ENCODE results near the gene GLRX5. TPM values are rescaled to one million over a fixed set of nuclear protein-coding genes. Genes with fewer than 3 reads are reported as not detected.

GLRX5 gene
- total and polyA plus RNA-seq, 7 donors: 30.5 to 97.1 (median 55.1) TPM

DNA sequence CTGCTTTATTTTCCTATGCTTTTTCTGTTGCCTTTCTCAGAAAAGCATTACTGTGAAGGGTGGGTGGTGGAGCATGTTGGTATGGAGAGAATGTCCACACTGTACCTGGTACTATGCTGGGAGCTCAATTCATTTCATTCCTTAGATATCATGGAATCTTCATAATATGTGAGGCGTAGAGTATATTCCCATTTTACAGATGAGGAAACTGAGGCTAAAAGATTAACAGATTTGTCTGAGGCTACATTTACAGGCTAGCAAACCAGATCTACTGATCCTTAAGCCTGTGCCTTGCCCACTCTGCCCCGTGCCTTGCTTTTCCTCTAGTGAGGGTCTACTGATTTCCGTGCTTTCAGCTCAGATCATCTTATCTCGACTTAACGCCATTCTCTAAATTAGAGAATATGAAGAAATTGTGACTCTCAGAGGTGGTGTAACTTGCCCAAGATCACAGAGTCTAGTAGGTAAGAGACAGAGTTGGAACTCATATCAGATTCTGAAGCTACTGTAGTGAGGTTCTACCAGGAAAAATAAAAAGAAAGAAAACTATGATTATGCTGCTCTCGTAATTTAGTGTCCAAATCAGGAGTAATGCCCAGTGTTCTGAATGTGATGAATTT lies 5.5 kb downstream of the GLRX5 start:
- no peaks in the 10 kb centered on the region for H3K9me3 ChIP-seq
- 89 to 96% methylated on average over 6 of the region's 6 CpGs for WGBS, 2 donors
- no peak overlapping the region for H3K4me3 ChIP-seq
- H3K36me3 ChIP-seq: peaks cover 0 to 15% (median 0%) of the 10 kb centered on the region in 4 donors
- TF ChIP-seq POLR2A (IDR thresholded peaks at IDR 0.05) (no peak), POLR2AphosphoS5 (IDR thresholded peaks at IDR 0.05) (no peak), EP300 (IDR thresholded peaks at IDR 0.05) (no peak)
- TF ChIP-seq, protein P1, sequence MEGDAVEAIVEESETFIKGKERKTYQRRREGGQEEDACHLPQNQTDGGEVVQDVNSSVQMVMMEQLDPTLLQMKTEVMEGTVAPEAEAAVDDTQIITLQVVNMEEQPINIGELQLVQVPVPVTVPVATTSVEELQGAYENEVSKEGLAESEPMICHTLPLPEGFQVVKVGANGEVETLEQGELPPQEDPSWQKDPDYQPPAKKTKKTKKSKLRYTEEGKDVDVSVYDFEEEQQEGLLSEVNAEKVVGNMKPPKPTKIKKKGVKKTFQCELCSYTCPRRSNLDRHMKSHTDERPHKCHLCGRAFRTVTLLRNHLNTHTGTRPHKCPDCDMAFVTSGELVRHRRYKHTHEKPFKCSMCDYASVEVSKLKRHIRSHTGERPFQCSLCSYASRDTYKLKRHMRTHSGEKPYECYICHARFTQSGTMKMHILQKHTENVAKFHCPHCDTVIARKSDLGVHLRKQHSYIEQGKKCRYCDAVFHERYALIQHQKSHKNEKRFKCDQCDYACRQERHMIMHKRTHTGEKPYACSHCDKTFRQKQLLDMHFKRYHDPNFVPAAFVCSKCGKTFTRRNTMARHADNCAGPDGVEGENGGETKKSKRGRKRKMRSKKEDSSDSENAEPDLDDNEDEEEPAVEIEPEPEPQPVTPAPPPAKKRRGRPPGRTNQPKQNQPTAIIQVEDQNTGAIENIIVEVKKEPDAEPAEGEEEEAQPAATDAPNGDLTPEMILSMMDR (IDR thresholded peaks at IDR 0.05): no peak
- H3K27me3 ChIP-seq: no peaks in the 10 kb centered on the region
- H3K27ac ChIP-seq: no peak overlapping the region
- H3K4me1 ChIP-seq: peaks cover 0 to 25% (median 19%) of the 10 kb centered on the region in 4 donors
- intact Hi-C loops (cut with DNase I): no loop called here
- no peak for DNase-seq

DNA sequence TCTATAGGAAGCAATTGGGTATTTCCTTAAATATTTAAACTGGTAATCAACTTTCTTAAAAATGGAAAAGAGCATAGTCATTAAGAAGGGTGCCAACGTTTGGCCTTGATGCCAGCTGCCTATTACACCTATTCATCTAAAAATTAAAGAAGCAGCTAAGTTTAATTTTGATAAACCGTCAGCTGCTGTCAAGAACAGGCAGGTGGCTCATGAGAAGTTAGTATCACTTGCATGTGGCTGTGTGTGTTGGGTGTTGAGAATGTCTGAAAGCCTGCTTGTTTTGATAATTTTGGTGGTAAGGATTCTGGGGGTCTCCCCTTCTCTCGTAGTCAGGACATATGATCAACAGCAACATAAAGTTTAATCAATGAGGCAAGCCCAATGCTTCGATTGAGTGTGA lies 6.5 kb downstream of the GLRX5 start:
- peaks cover 0 to 15% (median 0%) of the 10 kb centered on the region in 4 donors for H3K36me3 ChIP-seq
- TF ChIP-seq, protein P1 (IDR thresholded peaks at IDR 0.05): no peak
- TF ChIP-seq EP300 (IDR thresholded peaks at IDR 0.05): no peak
- TF ChIP-seq POLR2AphosphoS5 (IDR thresholded peaks at IDR 0.05): no peak
- TF ChIP-seq POLR2A (IDR thresholded peaks at IDR 0.05): no peak
- H3K4me3 ChIP-seq: no peak overlapping the region
- H3K27ac ChIP-seq: no peak overlapping the region
- no peaks in the 10 kb centered on the region for H3K27me3 ChIP-seq
- no peak for DNase-seq
- intact Hi-C loops (cut with DNase I): no loop called here
- H3K4me1 ChIP-seq: peaks cover 0 to 15% (median 10%) of the 10 kb centered on the region in 4 donors
- no peaks in the 10 kb centered on the region for H3K9me3 ChIP-seq
- 70 to 90% methylated on average over 4 of the region's 4 CpGs for WGBS, 2 donors

DNA sequence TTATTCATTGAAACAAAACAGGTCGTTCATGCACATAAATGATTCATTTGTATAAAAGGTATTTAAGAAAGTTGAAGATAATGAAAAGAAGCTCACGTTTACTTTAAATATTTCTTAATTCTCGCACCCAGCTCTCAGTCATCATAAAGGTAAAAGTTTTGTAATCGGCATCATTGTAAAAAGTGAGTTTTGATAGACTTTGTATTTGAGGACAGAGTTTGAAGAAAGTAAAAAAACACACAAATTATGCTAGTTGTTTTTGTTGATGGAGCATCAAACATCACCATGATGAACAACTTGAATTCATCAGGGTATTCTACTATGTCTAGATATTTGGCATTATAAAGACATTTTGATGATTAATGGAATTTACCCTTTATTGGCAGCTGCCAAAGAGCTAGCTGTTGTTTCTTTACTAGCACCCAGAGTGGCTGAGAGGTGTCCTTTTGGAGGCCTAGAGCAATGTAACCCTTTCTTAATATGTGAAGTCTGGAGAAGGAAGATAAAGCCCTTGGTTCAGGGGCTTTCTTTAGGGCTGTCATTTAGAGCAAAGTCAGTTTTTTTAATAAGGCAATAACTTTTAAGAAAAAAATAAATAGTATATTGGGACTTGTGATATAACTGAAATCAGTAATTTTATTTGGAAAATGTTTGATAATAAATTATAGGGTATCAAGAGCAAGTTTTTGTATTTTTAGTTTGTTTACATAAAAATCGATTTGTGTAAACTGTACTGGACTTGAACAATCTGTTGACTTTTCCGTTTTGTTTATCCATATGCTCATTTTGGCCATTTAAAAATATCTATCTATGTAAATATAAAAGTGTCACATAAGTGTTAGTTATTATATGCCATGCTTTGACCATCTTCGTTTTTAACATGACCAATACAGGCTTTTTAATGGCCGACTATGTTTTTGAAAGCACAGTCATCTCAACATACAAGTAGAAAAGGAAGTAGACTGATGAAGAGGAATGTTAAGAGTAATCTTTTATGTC lies 7.4 kb downstream of the GLRX5 start:
- TF ChIP-seq, protein P1 (IDR thresholded peaks at IDR 0.05): no peak

DNA sequence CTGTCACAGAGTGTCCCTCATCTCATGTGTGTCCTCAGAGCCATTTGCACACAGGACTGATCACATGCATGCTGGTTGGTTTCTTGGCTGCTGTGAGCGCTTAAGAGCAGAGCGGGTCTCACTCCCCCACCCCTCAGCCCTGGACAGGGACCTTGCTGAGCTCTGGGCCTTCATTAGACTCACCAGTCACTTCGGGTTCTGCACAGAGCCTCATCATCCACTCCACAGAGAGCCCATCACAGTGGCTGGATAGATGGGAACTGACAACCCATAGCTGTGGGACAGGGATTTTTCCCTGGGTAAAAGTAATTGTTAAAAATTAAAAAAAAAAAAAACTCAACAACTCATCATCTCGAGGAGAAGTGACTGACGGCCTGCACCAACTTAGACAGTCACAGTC lies 8.2 kb downstream of the GLRX5 start:
- DNase-seq: no peak
- H3K9me3 ChIP-seq: no peaks in the 10 kb centered on the region
- H3K27me3 ChIP-seq: no peaks in the 10 kb centered on the region
- H3K36me3 ChIP-seq: peaks cover 0 to 15% (median 0%) of the 10 kb centered on the region in 4 donors
- no peak overlapping the region for H3K27ac ChIP-seq
- H3K4me1 ChIP-seq: peaks cover 0 to 1% (median 0%) of the 10 kb centered on the region in 4 donors
- H3K4me3 ChIP-seq: no peak overlapping the region
- intact Hi-C loops (cut with DNase I): no loop called here
- WGBS, 2 donors: 97 to 98% methylated on average over 5 of the region's 5 CpGs
- TF ChIP-seq EP300 (IDR thresholded peaks at IDR 0.05) (no peak), POLR2A (IDR thresholded peaks at IDR 0.05) (no peak), POLR2AphosphoS5 (IDR thresholded peaks at IDR 0.05) (no peak)
- TF ChIP-seq, protein P1 (IDR thresholded peaks at IDR 0.05): no peak

More for the DNA sequence above, 7.4 kb downstream of the GLRX5 start:
- Histone ChIP-seq H3K36me3 (peaks cover 0 to 15% (median 0%) of the 10 kb centered on the region in 4 donors), H3K9me3 (no peaks in the 10 kb centered on the region), H3K4me3 (no peak overlapping the region), H3K27me3 (no peaks in the 10 kb centered on the region), H3K27ac (no peak overlapping the region), H3K4me1 (peaks cover 0 to 9% (median 2%) of the 10 kb centered on the region in 4 donors)
- no peak for DNase-seq
- intact Hi-C loops (cut with DNase I): no loop called here
- WGBS, 2 donors: 82 to 87% methylated on average over 8 of the region's 8 CpGs
